HL-60 (cell line): ENCODE data around the gene NR2F2.

Experiments
- DNase-seq, 2 experiments: peaks; one replicate each; pipeline ENCODE4 v3.0.0-alpha.2; 2010 to 2020; ENCODE audit warnings: low read depth in 1 of 2, low spot score in 1 of 2
- H3K27ac ChIP-seq: fragments of 250-450 bp; sonication (Bioruptor Pico); replicated peaks from 2 replicates; pipeline ENCODE4 v1.5.1; 2020; ENCODE audit warnings: mild to moderate bottlenecking, moderate library complexity
- H3K27me3 ChIP-seq: fragments of 250-450 bp; sonication (Bioruptor Pico); 2 replicates; pipeline ENCODE4 v1.5.1; 2021; ENCODE audit warnings: mild to moderate bottlenecking, moderate library complexity; ENCODE audit not compliant: insufficient read depth, poor library complexity, severe bottlenecking
- H3K4me3 ChIP-seq: replicated peaks from 2 replicates; pipeline ENCODE4 v1.5.1; 2011; ENCODE audit warnings: mild to moderate bottlenecking, control low read depth, low read length; ENCODE audit not compliant: insufficient read depth
- GABPA ChIP-seq: IDR thresholded peaks from 2 replicates; pipeline ENCODE4 v1.6.1; 2012; ENCODE audit warnings: low read depth
- POLR2AphosphoS5 ChIP-seq: IDR thresholded peaks from 2 replicates; pipeline ENCODE4 v1.6.1; 2012; ENCODE audit warnings: low read depth
- SPI1 ChIP-seq: IDR thresholded peaks from 2 replicates; pipeline ENCODE4 v1.6.1; 2012; ENCODE audit warnings: low read depth, mild to moderate bottlenecking, borderline replicate concordance
- TF ChIP-seq, protein P1 (sequence below): IDR thresholded peaks from one replicate; pipeline ENCODE4 v1.5.1; 2011; ENCODE audit warnings: low read length, control low read depth, inconsistent platforms; ENCODE audit not compliant: insufficient read depth
- TF ChIP-seq, protein P2 (sequence below): IDR thresholded peaks from 2 replicates; pipeline ENCODE4 v1.6.1; 2012; ENCODE audit warnings: low read depth; ENCODE audit not compliant: insufficient replicate concordance

NR2F2 gene

GRCh38 chr15:96381463-96381862, 51.0 kb downstream of the NR2F2 start:
- Histone ChIP-seq H3K27ac (no peak overlapping the region), H3K4me3 (no peak overlapping the region), H3K27me3 (no peaks in the 10 kb centered on the region)
- DNase-seq = no peak
- TF ChIP-seq GABPA = no peak
- no peak for TF ChIP-seq POLR2AphosphoS5
- TF ChIP-seq, protein P1, sequence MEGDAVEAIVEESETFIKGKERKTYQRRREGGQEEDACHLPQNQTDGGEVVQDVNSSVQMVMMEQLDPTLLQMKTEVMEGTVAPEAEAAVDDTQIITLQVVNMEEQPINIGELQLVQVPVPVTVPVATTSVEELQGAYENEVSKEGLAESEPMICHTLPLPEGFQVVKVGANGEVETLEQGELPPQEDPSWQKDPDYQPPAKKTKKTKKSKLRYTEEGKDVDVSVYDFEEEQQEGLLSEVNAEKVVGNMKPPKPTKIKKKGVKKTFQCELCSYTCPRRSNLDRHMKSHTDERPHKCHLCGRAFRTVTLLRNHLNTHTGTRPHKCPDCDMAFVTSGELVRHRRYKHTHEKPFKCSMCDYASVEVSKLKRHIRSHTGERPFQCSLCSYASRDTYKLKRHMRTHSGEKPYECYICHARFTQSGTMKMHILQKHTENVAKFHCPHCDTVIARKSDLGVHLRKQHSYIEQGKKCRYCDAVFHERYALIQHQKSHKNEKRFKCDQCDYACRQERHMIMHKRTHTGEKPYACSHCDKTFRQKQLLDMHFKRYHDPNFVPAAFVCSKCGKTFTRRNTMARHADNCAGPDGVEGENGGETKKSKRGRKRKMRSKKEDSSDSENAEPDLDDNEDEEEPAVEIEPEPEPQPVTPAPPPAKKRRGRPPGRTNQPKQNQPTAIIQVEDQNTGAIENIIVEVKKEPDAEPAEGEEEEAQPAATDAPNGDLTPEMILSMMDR = no peak
- TF ChIP-seq SPI1 = no peak
- TF ChIP-seq, protein P2, sequence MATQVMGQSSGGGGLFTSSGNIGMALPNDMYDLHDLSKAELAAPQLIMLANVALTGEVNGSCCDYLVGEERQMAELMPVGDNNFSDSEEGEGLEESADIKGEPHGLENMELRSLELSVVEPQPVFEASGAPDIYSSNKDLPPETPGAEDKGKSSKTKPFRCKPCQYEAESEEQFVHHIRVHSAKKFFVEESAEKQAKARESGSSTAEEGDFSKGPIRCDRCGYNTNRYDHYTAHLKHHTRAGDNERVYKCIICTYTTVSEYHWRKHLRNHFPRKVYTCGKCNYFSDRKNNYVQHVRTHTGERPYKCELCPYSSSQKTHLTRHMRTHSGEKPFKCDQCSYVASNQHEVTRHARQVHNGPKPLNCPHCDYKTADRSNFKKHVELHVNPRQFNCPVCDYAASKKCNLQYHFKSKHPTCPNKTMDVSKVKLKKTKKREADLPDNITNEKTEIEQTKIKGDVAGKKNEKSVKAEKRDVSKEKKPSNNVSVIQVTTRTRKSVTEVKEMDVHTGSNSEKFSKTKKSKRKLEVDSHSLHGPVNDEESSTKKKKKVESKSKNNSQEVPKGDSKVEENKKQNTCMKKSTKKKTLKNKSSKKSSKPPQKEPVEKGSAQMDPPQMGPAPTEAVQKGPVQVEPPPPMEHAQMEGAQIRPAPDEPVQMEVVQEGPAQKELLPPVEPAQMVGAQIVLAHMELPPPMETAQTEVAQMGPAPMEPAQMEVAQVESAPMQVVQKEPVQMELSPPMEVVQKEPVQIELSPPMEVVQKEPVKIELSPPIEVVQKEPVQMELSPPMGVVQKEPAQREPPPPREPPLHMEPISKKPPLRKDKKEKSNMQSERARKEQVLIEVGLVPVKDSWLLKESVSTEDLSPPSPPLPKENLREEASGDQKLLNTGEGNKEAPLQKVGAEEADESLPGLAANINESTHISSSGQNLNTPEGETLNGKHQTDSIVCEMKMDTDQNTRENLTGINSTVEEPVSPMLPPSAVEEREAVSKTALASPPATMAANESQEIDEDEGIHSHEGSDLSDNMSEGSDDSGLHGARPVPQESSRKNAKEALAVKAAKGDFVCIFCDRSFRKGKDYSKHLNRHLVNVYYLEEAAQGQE = no peak

DNA sequence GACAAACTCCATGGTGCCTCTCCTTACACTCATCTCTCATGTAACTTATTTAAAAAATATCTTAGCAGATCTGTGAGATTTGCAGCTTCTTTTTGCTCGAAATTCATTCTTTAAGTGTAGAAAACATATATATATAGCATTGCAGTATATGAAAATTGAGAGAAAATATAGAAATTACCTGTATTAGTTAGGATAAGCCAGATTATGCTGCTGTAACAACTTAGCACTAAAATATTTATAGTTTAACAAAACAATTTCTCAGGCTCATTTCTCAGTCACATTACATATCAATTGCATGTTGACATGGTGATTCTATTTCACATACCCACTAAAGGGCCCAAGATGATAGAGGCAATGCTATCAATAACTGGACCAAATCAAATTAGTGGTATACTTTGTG, 54.7 kb downstream of the NR2F2 start:
- Histone ChIP-seq H3K27ac (no peak overlapping the region), H3K27me3 (no peaks in the 10 kb centered on the region), H3K4me3 (no peak overlapping the region)
- TF ChIP-seq GABPA (no peak), SPI1 (no peak), POLR2AphosphoS5 (no peak)
- TF ChIP-seq, protein P2 = no peak
- TF ChIP-seq, protein P1 = no peak
- DNase-seq = no peak

DNA sequence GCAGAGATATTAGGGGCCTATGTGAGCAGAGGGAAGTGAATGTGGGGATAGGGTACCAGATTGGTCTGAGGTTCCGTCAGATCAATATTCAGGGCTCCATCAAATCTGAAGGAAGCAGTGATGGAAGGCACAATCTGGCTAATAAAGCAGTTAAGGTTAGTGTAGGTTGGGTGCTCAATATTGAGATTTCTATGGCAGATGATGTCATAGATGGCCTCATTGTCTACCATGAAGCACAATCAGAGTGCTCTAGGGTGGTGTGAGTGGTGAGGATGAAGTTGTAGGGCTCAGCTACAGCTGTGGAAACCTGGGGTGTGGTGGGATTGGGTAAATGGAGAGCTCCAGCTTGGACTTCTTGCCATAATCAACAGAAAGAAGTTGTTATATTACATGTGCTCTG, 58.2 kb downstream of the NR2F2 start:
- no peak overlapping the region for H3K27ac ChIP-seq
- no peak for TF ChIP-seq SPI1
- TF ChIP-seq, protein P2 = no peak
- TF ChIP-seq GABPA = no peak
- no peak for DNase-seq
- no peak overlapping the region for H3K4me3 ChIP-seq
- H3K27me3 ChIP-seq = no peaks in the 10 kb centered on the region
